Lung (tissue), 12 donors: Measurements from ENCODE around the gene PICK1. TPM values are rescaled to one million over a fixed set of nuclear protein-coding genes. Genes with fewer than 3 reads are reported as not detected.

Source experiments
- ATAC-seq: fragments of 200-7000 bp; cut with Tn5 transposase; one replicate; pipeline ENCODE4 v1.9.1; 2020; ENCODE audit warnings: moderate number of reproducible peaks; ENCODE audit not compliant: insufficient read depth, low FRiP score
- DNase-seq, 3 donors: peaks; one replicate each; pipeline ENCODE4 v3.0.0-alpha.2; 2013 to 2017
- H3K27ac ChIP-seq, 2 donors: one replicate each; pipeline ENCODE4 v1.5.1; 2013; ENCODE audit warnings: mild to moderate bottlenecking in 2 of 2, moderate library complexity in 2 of 2, control low read depth in 1 of 2, inconsistent platforms in 1 of 2, low read depth in 1 of 2, low read length in 1 of 2
- H3K27me3 ChIP-seq, 3 donors: one replicate each; pipeline ENCODE4 v1.5.1; 2013; ENCODE audit warnings: low read length in 2 of 3; ENCODE audit not compliant: control insufficient read depth in 3 of 3, insufficient read depth in 3 of 3
- H3K36me3 ChIP-seq, 4 donors: one replicate each; pipeline ENCODE4 v1.5.1; 2013; ENCODE audit warnings: low read length in 4 of 4, mild to moderate bottlenecking in 1 of 4, moderate library complexity in 1 of 4; ENCODE audit not compliant: control insufficient read depth in 4 of 4, insufficient read depth in 4 of 4
- H3K4me1 ChIP-seq, 5 donors: one replicate each; pipeline ENCODE4 v1.5.1; 2013; ENCODE audit warnings: low read length in 5 of 5, mild to moderate bottlenecking in 2 of 5, moderate library complexity in 1 of 5; ENCODE audit not compliant: control insufficient read depth in 5 of 5, insufficient read depth in 5 of 5
- H3K4me3 ChIP-seq: one replicate; pipeline ENCODE4 v1.5.1; 2013; ENCODE audit warnings: mild to moderate bottlenecking, control low read depth, moderate library complexity
- H3K9ac ChIP-seq, 2 donors: one replicate each; pipeline ENCODE4 v1.5.1; 2013; ENCODE audit warnings: low read length in 2 of 2, control low read depth in 1 of 2; ENCODE audit not compliant: insufficient read depth in 1 of 2
- H3K9me3 ChIP-seq, 4 donors: one replicate each; pipeline ENCODE4 v1.5.1; 2013; ENCODE audit warnings: low read length in 3 of 4, mild to moderate bottlenecking in 1 of 4, moderate library complexity in 1 of 4; ENCODE audit not compliant: control insufficient read depth in 4 of 4, insufficient read depth in 3 of 4
- WGBS, 2 donors: extraction: QIAGEN DNeasy Blood & Tissue Kit; methylation state at CpG; one replicate each; pipeline ENCODE4 v1.1.7; 2013; 5-methylcytosine and 5-hydroxymethylcytosine counted together
- polyA plus RNA-seq, 2 donors: library from polyadenylated mRNA; stranded (reverse); fragments of 200-250 nt; gene quantifications; one replicate each; pipeline ENCODE4 v1.2.1, GENCODE V29; 2013
- total RNA-seq, 2 donors: library from RNA; depleted of rRNA in 1 of 2; stranded (reverse); fragments of >200 nt in 1 of 2; gene quantifications; one replicate each; pipeline ENCODE4 v1.2.1, GENCODE V29; 2014 to 2021
- TF ChIP-seq, protein P1 (sequence below): IDR thresholded peaks from 2 replicates; pipeline ENCODE4 v1.5.1; 2012; ENCODE audit warnings: mild to moderate bottlenecking; ENCODE audit errors: control extremely low read depth, extremely low read depth
- donor health status: control.
- donor health status: control.
- donor health status: Bipolar disorder and iron deficiency.
- donor health status: healthy.
- donor health status: DM: yes; HTN: yes; CAD: no.

Gene PICK1
- total and polyA plus RNA-seq, 4 donors = 32.4 to 45.6 (median 37.3) TPM

DNA sequence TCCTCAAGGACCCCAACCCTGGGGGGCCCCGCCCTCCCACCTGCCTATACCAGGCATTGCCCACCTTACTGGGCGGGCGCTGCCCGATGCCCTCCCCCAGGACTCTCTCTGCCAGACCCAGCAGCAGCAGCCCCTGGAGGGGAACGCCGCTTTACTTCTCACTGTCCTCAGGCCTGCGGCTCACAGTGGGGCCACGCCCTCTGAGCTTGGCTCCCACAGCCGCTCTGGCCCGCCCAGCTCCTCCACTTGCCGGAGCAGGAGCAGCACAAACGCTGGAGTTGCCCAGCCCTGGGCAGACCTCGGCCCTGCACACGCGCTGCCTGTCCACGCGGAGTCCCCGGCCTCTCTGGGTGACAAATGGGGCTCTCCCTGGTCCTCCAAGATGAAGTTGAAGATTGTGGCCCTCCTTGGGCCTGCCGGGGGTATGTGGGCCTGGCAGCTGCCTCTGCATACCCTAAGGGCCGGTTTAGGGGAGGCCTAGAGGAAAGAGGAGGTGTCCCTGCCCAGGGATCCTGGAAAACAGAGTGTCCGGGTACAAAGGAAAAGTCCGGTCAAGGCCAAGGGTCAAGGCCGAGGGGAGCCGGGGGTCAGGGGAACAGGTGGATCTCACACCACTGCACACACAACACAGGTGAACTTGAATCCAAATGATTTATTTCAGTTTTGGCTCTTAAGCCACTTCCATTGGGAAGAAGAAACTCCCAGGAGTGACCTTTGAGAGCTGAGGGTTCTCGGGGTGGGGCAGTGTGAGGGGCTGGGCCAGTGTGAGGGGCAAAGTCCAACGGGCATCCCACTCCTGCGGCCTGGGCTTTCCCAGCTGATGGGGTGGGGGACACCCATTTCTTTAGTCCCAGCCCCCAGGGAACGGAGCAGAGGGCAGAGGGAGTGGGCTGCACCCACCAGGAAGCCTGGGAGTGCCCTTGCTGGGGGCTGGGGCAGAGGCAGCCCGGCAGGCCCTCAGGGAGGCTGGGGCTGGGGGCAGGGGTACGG, 54.0 kb downstream of the PICK1 start:
- Histone ChIP-seq H3K36me3 (peaks cover 0 to 11% (median 0%) of the 10 kb centered on the region in 4 donors), H3K4me3 (no peak overlapping the region), H3K9me3 (no peaks in the 10 kb centered on the region), H3K27me3 (no peaks in the 10 kb centered on the region), H3K4me1 (peaks cover 0 to 6% (median 0%) of the 10 kb centered on the region in 5 donors), H3K9ac (no peak overlapping the region), H3K27ac (no peak overlapping the region)
- DNase-seq = peak in 2 of 3 donors; percentile 20 to 42
- ATAC-seq = no peak
- TF ChIP-seq, protein P1, sequence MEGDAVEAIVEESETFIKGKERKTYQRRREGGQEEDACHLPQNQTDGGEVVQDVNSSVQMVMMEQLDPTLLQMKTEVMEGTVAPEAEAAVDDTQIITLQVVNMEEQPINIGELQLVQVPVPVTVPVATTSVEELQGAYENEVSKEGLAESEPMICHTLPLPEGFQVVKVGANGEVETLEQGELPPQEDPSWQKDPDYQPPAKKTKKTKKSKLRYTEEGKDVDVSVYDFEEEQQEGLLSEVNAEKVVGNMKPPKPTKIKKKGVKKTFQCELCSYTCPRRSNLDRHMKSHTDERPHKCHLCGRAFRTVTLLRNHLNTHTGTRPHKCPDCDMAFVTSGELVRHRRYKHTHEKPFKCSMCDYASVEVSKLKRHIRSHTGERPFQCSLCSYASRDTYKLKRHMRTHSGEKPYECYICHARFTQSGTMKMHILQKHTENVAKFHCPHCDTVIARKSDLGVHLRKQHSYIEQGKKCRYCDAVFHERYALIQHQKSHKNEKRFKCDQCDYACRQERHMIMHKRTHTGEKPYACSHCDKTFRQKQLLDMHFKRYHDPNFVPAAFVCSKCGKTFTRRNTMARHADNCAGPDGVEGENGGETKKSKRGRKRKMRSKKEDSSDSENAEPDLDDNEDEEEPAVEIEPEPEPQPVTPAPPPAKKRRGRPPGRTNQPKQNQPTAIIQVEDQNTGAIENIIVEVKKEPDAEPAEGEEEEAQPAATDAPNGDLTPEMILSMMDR = no peak
- WGBS, 2 donors = 84 to 89% methylated on average over 30 of the region's 30 CpGs

DNA sequence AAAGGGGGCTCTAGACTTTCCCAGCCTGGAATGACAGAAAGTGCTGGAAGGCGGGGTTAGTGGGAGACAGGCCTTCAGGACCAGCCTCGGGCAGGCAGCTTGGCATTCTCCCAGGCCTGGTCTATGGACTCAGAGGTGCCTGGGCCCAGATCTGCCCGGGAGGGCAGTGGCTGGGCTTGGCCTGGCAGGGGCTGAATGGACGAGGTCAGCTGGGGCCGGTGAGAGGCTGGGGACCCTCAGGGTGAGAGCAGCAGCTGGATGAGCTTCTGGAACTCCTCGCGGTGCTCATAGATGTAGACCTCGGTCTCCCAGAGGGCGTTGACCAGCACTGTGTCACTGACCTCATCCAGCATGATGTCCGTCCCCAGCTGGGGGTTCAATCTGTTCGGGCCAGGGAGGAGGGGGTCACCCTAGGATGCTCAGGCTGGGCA, 54.7 kb downstream of the PICK1 start:
- no peak overlapping the region for H3K4me3 ChIP-seq
- no peak overlapping the region for H3K9ac ChIP-seq
- no peak for DNase-seq
- TF ChIP-seq, protein P1 = no peak
- no peak overlapping the region for H3K27ac ChIP-seq
- peaks cover 0 to 6% (median 0%) of the 10 kb centered on the region in 5 donors for H3K4me1 ChIP-seq
- H3K27me3 ChIP-seq = no peaks in the 10 kb centered on the region
- no peaks in the 10 kb centered on the region for H3K9me3 ChIP-seq
- no peak for ATAC-seq
- H3K36me3 ChIP-seq = peaks cover 0 to 11% (median 0%) of the 10 kb centered on the region in 4 donors
- 86 to 92% methylated on average over 11 of the region's 11 CpGs for WGBS, 2 donors

DNA sequence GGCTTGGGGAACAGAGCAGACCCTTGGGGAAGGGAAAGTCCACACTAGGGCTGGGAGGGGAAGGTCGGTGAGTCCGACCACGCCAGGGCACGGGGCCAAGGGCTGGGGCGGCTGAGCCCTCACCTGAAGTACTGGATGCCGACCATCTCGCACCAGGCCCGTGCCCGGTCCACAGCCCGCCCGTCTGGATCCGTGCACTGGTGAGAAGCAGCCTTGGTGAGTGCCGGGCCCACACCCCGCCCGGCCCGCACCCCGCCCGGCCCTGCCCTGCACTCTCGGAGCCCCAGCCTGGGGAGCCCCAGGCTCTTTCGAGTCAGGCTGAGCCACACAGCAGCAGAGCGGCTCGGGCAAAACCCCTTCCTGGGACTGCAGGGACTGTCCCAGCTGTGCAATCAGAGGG, 55.2 kb downstream of the PICK1 start:
- Histone ChIP-seq H3K4me1 (peaks cover 0 to 6% (median 0%) of the 10 kb centered on the region in 5 donors), H3K9me3 (no peaks in the 10 kb centered on the region), H3K4me3 (no peak overlapping the region), H3K36me3 (peaks cover 0 to 11% (median 0%) of the 10 kb centered on the region in 4 donors), H3K9ac (no peak overlapping the region), H3K27me3 (no peaks in the 10 kb centered on the region), H3K27ac (no peak overlapping the region)
- WGBS, 2 donors = 96% methylated on average over 22 of the region's 22 CpGs
- TF ChIP-seq, protein P1 = no peak
- DNase-seq (no peak), ATAC-seq (no peak)
